Measurements from ENCODE around the gene RAD18.
A peak's percentile ranks its signal among the peaks of the same experiment; 100 is the strongest.

RAD18 gene

DNA sequence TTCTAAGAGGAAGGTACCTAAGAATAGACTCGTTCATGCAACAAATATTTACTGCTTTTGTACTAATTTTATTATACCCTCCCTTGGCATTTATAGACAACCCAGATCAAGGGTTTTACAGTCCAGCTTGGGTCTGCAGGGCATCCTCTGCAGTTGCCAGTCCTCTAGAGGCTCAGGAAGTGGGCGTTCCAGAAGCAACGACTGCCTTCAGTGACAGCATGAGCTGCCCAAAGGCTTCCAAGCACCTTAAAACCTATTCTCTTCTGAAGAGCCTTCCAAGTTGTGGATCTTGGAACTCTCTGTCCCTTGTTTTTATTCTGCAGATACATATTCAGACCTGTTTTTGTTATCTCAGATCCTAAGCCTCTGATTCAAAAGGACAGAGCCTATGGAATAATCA lies 95.6 kb downstream of the RAD18 start:
- DNase-seq (ENCODE audit: low read depth, low spot score): no peak

DNA sequence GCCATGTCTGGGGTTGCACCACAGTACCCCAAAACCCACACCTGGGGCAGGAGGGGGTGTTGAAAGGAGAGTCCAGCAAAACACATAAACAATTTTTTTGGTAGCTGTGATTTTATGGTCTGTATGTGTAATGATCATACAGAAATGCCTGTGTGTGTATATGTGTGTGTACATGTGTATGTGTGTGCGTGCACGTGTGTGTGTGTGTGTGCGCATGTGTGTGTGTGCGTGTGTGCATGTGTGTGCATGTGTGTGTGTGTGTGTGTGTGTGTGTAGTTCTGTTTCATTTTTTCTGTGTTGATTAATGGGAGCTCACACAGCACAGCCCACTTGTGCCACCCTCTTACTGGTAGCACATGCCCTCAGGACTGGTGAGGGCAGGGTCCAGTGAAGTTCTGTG lies 97.6 kb downstream of the RAD18 start:
- DNase-seq (ENCODE audit: low read depth, low spot score): no peak

DNA sequence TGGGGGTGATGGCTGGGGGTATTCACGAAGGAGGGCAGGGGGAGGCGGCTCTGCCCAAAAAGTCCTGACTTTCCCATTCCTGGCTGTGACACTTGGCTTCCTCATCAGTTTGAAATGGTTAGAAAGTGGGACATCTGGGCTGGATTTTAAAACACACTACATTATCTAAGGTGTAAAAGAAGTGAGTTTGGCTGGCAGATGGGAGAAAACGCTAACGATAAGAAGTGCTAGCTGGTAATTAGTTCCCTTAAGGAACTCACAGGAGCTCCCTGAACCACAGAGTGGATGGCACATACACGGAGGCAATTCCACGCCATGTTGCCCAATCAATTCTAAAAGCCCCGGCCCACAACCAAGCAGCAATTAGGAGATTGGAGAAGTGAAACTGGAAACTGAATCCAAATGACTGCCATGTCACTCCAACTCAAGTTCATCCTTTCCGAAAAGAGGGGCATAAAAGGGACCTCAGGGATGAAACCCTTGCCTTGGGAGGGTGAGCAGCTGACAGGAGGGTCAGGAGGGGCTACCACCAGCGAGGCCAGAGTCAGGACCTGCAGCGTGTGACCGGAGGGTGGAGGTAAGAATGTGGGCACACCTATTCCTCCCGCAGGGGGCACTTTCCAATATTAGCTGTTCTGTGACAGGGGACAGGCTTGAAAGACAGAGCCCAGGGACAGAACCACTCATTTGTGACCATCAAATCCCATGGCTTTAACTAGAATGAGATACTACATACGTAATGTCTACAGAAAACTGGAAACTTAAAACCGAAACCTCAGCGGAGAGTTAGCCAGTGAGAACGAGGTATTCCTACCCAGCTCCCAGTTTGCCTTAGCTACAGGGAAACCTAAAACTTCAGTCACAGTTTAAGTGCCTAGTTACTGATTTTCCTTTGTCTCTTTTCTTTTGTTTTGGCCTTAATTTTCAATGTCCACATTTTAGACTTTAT lies 98.6 kb downstream of the RAD18 start:
- DNase-seq (ENCODE audit: low read depth, low spot score): no peak

DNA sequence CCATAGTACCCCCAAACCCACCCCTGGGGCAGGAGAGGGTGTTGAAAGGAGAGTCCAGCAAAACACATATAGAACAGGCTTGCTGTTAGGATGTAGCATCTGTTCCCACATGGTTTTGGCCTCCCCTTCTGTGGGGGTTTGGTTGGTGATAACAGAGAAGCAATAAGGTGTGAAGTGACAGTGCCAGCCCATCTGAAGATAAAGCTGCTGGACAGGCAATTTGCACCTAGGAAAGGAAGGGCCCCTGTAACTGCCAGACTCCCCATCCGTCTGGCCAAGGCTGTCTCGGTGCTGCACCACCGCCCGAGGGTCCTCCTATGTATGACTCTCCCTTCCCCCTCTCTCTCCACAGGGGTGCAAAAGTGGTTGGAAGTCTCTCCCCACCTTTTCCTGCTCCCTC lies 99.4 kb downstream of the RAD18 start:
- no peak for DNase-seq (ENCODE audit: low read depth, low spot score)

DNA sequence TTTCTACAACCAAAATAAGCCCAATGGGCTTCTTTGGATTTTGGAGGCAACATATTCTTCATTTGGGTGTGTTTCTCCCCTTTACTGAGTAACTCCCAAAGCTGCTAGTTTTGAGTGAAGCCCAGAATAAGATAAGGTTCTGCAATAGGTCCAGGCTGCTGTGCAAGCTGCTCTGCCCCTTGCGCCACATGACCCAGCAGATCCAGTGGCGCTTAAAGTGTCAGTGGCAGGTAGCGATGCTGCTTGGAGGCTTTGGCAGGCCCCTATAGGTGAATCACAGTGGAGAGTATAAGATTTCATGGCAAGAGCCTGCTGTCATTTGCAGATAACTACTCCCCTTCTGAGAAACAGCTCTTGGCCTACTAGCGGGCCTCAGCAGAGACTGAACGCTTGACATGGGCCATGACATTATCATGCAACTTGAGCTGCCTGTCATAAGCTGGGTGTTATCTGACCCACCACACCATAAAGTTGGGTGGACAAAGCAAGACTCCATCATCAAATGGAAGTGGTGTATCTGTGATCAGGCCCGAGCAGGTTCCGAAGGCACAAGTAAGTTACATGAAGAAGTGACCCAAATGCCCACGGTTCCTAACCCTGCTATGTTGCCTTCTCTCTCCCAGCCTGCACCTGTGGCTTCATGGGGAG lies 105.4 kb downstream of the RAD18 start:
- no peak for DNase-seq (ENCODE audit: low read depth, low spot score)

DNA sequence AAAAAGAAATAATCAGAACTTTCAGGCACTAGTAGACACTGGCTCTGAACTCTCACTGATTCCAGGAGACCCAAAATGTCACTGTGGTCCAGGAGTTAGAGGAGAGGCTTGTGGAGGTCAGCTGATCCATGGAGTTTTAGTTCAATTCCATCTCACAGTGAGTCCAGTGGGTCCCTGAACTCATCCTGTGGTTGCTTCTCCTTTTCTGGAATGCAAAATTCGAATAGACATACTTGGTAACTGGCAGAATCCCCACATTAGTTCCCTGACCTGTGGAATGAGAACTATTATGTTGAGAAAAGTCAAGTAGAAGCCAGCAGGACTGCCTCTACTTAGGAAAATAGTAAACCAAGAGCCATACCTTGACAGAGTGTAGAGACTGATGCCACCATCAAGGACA lies 106.6 kb downstream of the RAD18 start:
- DNase-seq (ENCODE audit: low read depth, low spot score): peak; percentile 81

DNA sequence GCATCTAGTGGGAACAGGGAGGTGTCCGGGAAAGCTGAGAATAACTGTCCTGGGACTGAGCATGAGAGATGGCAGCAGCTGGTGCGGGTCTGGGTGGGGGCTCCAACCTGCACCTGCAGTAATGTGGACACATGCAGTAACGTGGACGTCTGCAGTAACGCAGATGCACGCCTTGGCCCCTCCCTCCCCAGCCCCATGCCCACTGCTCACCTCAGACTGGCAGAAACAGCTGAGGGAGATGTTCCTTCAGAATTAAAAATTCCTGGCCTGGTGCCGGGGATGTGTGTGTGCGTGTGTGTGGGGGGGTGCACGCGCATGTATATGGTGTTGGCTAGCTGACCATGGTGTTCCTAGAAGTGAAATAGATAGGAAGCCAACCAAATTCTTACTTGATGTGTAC lies 107.2 kb downstream of the RAD18 start:
- DNase-seq (ENCODE audit: low read depth, low spot score): no peak

DNA sequence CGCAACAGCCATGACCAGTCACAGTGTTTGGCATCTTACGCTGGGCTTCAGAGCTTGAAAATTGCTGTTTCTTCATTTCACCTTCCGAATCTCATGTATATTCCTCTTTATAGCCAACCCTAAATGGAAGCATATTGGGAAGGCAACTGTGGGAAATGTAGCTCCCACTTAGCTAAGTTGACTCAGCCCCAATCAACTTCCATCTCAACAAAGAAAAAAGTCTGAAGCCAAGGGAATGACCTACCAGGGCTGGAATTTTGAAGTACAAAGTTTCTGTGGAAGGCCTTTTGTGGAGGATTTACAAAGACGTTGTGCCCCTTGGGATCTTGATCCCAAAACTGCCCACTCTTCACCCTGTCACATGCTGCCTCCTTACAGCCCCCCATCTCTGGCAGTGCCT lies 108.6 kb downstream of the RAD18 start:
- peak; percentile 53 for DNase-seq (ENCODE audit: low read depth, low spot score)

DNA sequence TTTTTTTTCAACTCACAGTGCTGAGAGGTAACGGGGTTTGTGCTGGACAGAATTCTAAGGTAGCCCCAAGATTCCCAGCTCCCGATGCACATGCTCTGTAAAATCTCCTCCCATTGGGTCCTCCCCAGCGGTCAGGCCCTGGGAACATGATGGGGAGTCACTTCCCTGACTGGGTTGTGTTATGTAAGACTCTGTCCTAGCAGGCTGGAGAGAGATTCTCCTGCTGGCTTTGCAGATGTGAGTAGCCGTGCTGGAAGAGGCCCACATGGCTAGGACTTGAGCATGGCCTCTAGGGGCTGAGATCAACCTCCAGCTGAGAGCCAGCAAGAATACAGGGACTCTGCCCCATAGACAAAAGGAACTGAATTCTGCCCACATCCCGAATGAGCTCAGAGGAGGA lies 110.2 kb downstream of the RAD18 start:
- DNase-seq (ENCODE audit: low read depth, low spot score): no peak

DNA sequence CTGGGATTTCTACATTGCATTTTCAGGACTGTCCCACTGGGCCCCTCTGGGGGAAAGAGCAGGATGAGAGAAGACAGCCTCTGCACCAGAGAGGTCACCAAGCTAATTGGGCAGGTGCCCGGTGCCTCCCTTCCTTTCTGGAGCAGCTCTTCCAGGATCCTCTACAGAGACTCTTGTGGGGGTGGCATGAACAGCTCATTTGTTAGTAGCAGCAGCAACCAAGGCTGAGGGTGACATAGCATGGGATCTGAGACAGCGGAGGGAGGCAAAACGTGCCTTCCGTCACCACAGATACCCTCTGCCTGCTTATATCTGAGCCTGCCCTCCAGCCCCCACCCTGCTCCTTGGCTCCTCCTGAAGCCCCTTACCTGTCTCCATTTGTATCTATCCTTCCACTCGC lies 110.8 kb downstream of the RAD18 start:
- no peak for DNase-seq (ENCODE audit: low read depth, low spot score)

DNA sequence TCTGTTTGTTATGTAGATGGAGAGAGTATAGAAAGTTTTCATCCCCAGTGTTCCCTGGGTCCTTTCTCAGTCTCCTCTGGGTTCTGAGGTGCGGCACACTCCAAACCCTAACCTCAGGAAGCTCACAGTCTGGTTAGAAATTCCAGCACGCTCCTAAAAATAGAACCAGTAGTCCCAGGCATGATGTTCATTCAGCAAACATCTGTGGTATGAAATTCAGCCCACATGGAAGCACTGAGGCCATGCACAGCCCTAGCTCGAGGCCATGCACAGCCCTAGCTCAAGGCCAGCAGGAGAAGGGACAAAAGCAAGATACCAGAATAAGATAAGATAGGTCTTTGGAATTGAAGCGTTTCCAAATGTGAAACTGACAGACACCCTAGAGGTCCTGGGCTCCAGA lies 111.6 kb downstream of the RAD18 start:
- DNase-seq (ENCODE audit: low read depth, low spot score): peak; percentile 68

DNA sequence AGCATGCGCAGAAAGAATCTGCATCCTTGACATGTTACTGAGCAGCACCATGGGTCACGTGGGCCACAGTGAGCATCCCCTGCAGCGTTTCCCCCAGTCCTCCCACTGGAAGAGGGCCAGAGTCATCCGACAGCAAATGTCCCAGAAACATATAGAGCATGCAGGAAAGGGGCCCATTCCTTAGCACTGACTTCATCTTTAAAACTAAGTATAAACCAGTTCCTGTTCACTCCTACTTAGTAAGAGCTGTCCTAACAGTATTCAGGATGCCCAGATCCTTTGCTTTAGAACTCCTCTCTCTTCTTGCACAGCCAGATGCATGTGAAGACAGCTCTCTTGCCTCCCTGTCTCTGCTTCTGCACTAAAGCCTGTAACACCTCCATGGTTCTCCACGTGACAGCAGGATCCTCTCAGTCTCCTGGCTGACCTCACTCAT lies 114.6 kb downstream of the RAD18 start:
- peak; percentile 47 for DNase-seq (ENCODE audit: low read depth, low spot score)

DNA sequence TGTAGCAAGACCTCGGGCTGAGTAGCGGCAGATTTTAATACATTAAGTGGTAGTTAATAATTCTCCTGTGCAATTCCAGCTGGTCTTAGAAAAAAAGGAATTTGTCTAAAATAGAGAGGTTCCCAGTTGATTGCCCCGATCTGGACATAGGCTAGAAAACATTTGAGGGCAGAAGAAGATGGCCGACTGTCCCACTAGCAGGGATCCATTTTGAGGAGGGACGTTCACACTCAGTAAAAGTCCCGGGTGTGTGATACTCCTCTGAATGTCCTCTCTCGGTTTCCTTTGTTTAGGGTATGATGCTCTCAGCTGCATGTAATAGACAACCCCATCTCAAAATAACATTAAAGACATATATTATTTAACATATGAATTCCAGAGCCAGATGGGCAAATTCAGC lies 116.0 kb downstream of the RAD18 start:
- DNase-seq (ENCODE audit: low read depth, low spot score): no peak

DNA sequence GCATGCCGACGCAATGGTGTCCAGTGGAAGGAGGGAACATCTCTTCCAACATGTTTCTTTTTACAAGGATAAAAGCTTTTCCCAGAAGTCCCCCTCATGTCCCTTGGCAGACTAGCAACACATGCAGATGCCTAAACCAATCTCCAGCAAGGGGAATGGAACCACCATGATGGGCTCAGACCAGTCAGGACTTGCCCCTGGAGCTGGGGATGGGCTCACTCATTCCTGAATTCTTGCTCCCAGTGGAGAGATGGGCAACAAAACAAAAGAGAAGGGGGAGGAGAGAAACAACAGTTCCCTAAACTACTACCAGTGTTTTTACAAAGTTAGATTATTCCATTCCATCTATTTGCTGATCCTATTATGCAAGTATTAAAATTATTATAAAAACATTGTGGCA lies 117.1 kb downstream of the RAD18 start:
- DNase-seq (ENCODE audit: low read depth, low spot score): no peak

DNA sequence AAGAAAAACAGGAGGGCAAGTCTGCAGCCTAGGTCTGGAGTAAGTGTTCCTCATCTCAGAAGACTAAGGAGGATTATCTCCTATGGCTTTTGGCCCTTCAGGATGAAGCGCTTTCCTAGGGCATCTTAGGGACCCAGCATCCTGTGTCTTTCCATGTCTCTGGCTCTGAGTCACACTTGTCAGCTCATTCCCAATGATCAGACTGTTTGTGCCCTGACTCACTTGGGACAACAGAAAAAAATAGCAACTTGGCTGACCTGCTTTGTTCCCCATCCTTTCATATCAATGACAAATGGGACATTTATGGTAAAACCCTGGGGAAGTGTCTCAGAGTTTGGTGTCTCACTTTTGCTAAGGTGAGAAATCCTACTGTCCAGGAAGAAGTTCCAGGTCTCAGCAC lies 117.6 kb downstream of the RAD18 start:
- peak; percentile 72 for DNase-seq (ENCODE audit: low read depth, low spot score)

DNA sequence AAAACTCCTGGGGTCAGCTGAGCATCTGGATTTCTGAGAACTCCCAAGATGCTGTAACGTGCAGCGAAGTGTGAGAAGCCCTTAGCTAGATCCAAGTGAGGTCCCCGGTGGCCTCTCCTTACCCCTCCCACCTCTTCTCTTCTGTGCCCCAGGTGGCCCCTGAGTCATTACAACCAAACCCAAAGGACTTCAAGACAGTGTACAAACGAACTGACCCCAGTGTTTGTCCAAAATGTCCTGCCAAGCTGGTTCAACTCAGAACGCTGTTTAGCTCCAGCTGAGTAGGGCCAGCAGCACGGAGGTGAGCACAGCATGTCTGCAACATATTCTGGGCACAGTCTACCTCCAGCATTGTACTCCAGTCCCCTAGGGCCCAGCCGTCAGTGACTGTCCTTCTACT lies 119.9 kb downstream of the RAD18 start:
- no peak for DNase-seq (ENCODE audit: low read depth, low spot score)

DNA sequence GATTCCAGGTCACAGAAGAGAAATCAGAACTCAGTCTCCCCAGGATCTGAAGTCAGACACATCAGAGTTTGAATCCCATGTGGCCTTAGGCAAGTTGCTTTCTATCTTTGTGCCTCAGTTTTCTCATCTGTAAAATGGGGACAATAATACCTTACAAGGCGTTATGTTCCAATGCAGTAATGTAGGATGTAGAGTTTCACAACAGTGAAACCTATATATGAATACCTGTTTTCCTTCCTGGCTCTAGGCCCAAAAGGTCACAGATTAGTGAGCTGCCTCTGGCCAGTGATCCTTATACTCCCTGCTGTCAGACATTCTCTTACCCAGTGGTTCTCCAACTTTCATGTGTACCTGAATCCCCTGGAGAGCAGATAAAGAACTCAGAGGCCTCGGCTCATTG lies 121.0 kb downstream of the RAD18 start:
- no peak for DNase-seq (ENCODE audit: low read depth, low spot score)

DNA sequence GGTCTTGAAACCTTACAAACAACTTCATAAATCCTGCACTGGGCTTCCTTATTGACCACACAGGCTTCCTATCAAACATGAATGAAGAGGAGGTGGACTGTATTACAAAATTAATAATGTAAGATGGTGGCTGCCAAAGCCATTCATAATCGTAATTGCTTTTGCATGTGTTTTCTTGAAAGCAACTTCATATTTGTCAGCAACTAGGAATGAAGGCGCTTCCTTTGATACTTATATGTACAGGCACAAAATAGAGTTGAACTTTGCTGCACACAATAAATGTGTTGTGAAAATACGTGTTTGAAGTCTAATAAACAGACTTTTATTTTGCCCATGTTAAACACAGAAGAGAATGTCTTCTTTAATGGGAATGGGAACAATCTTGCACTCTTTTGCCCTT lies 121.8 kb downstream of the RAD18 start:
- DNase-seq (ENCODE audit: low read depth, low spot score): no peak

DNA sequence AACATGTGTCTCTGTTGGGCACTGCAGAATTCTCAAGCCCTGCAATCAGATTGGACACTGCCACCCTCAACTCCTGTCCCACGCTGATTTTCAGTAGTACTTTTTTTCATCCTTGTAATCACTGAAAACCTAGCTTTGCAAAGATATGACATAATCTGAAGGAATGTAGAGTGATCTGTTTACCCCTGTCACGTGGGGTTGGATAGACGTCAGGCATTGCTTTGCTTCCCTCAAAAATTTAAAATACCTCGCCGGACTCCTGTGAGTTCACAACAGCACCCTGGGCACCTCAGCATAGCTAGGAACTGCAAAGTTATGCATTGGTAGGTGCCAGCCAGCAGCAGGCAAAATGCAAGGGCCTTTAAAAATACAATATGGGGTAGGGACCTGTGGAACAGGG lies 122.7 kb downstream of the RAD18 start:
- DNase-seq (ENCODE audit: low read depth, low spot score): peak; percentile 87

DNA sequence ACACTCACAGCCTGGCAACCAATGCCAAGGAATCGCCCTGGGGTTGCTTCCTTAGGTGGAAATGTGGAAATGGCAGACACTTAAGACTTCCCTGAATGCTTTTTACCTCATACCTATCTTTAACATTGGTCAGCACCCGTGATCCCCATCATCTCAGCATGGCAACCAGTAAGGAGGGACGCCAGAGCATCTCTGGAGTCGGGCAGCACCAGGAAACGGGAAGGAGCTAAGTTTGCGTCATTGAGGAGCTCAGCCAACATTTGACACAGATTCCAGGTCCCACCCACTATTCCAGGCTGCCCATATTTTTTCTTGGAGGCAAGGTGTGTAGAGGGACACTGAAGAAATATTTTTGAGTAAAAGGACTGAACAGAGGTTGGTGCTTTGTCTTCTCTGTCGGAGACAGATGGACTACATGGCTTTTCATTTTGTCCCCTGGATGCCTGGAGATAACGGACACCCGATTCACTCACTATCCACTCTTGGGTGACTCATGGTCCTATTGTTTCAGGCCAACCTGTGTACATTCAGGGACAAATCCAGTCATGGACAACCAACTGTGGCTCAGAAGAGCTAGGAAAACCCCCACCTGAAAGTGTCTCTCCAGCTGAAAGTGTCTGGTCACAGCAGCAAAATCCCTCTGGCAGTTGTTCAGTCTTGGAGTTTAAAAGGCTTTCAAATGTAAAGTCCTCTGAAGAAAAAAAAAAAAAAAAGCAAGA lies 123.5 kb downstream of the RAD18 start:
- DNase-seq (ENCODE audit: low read depth, low spot score): no peak

DNA sequence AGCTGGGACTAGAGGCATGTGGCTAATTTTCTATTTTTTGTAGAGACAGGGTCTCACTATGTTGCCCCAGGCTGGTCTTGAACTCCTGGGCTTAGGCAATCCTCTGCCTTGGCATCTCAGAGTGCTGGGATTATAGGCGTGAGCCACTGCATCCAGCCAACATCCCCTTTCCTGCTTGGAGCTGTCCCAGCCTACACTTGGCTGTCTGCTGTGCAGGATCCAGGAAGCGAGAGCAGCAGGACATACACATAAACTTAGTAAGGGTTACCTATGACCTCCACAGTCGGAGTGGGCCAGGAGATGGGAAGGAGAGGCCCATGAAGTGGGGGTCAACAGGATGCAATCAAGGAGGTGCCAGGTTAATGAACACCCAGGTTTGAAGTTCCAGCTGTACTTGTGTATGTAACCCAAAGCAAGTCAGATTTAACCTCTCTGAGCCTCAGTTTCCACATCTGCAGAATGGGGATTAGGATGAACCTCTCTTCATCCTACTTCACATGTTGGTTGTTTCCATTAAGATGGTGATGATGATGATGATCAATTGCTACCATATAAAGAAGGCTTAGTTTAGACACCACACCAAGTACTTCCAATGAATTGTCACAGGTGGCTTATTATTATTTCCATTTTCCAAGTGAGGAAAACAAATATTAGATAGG lies 124.4 kb downstream of the RAD18 start:
- DNase-seq (ENCODE audit: low read depth, low spot score): no peak

DNA sequence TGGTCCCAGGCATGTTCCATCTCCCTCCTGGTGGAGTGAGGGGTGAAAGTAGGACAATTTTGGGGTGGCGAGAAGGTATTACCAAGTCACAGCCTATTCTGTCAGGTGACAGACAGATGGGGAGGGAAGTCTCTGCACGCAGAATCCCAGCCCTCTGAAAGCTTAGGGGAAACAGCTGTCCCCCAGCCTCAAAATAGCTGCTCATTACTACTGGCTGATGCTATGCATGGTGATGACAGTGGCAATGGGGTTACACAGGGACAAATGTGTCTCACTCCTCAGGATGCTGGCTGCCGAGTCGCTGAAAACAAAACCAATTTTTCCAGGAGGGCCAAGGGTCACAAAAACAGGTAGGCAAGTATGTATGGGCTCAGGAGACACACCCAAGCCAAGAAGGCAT lies 125.0 kb downstream of the RAD18 start:
- no peak for DNase-seq (ENCODE audit: low read depth, low spot score)

Data from astrocyte of the hippocampus (primary cell).